Left lung (tissue), 10 donors: ENCODE data around the gene PRR9. TPM values are rescaled to one million over a fixed set of nuclear protein-coding genes. Genes with fewer than 3 reads are reported as not detected.

ENCODE experiments used
- ATAC-seq: fragments of 200-7000 bp; cut with Tn5 transposase; one replicate; pipeline ENCODE4 v1.9.1; 2020; ENCODE audit warnings: moderate library complexity
- DNase-seq, 4 donors: peaks; one replicate each; pipeline ENCODE4 v3.0.0-alpha.2; 2013 to 2020
- H3K27ac ChIP-seq, 2 donors: fragments of 200-600 bp; sonication (generic) in 1 of 2; one replicate each; pipeline versions ENCODE4 v1.5.0 to v1.8.0; 2020 to 2021
- H3K27me3 ChIP-seq, 2 donors: fragments of 200-600 bp; sonication (generic) in 1 of 2; one replicate each; pipeline versions ENCODE4 v1.5.0 to v1.8.0; 2020 to 2021
- H3K36me3 ChIP-seq, 2 donors: fragments of 200-600 bp; sonication (generic) in 1 of 2; one replicate each; pipeline versions ENCODE4 v1.5.0 to v1.8.0; 2020 to 2021
- H3K4me1 ChIP-seq, 2 donors: fragments of 200-600 bp; one replicate each; pipeline ENCODE4 v1.8.0; 2021
- H3K4me3 ChIP-seq, 2 donors: fragments of 200-600 bp; sonication (generic) in 1 of 2; one replicate each; pipeline versions ENCODE4 v1.5.0 to v1.8.0; 2020 to 2021; ENCODE audit warnings: mild to moderate bottlenecking in 1 of 2
- H3K9me3 ChIP-seq, 2 donors: fragments of 200-600 bp; sonication (generic) in 1 of 2; one replicate each; pipeline versions ENCODE4 v1.5.0 to v1.8.0; 2020 to 2021
- intact Hi-C, 2 donors: fragments of 100-400 bp; cut with DNase I; formaldehyde crosslinking; loops; one replicate each; pipeline versions ENCODE4 v1.11.2 to v1.14.2; 2022
- polyA plus RNA-seq, 6 donors: library from polyadenylated mRNA; unstranded; fragments of 120-200 nt; gene quantifications; one replicate each; pipeline ENCODE4 v1.2.1, GENCODE V29; 2013; ENCODE audit not compliant: insufficient read length in 6 of 6
- total RNA-seq, 2 donors: library from RNA; stranded (reverse); fragmentation: NEBNext Ultra II Directional; extraction: Animal tissue kit (Norgen Biotek cat#: 25700); gene quantifications; one replicate each; pipeline ENCODE4 v1.2.1, GENCODE V29; 2021
- TF ChIP-seq, protein P1 (sequence below), 2 donors: fragments of 200-600 bp; sonication (generic) in 1 of 2; IDR thresholded peaks; one replicate each; pipeline versions ENCODE4 v1.5.0 to v1.8.0; 2021; ENCODE audit warnings: antibody characterized with exemption in 2 of 2
- donor health status: DM: no; HTN: yes; CAD: no.
- donor health status: DM: no; HTN: no; CAD: no.

PRR9 gene
- total and polyA plus RNA-seq, 8 donors, result not detected

- H3K4me3 ChIP-seq, result no peak overlapping the region
- ATAC-seq, result no peak
- intact Hi-C loops, result no loop called here
- H3K36me3 ChIP-seq, result no peaks in the 10 kb centered on the region
- no peaks in the 10 kb centered on the region for H3K9me3 ChIP-seq
- TF ChIP-seq, protein P1, sequence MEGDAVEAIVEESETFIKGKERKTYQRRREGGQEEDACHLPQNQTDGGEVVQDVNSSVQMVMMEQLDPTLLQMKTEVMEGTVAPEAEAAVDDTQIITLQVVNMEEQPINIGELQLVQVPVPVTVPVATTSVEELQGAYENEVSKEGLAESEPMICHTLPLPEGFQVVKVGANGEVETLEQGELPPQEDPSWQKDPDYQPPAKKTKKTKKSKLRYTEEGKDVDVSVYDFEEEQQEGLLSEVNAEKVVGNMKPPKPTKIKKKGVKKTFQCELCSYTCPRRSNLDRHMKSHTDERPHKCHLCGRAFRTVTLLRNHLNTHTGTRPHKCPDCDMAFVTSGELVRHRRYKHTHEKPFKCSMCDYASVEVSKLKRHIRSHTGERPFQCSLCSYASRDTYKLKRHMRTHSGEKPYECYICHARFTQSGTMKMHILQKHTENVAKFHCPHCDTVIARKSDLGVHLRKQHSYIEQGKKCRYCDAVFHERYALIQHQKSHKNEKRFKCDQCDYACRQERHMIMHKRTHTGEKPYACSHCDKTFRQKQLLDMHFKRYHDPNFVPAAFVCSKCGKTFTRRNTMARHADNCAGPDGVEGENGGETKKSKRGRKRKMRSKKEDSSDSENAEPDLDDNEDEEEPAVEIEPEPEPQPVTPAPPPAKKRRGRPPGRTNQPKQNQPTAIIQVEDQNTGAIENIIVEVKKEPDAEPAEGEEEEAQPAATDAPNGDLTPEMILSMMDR (IDR thresholded peaks at IDR 0.05), result no peak
- no peak overlapping the region for H3K27ac ChIP-seq
- H3K4me1 ChIP-seq, result no peaks in the 10 kb centered on the region
- H3K27me3 ChIP-seq, result peaks cover 0 to 26% of the 10 kb centered on the region in 2 donors
- no peak for DNase-seq
These were observed 29.4 kb downstream of the PRR9 start for GRCh38 chr1:153246825-153247224.

DNA sequence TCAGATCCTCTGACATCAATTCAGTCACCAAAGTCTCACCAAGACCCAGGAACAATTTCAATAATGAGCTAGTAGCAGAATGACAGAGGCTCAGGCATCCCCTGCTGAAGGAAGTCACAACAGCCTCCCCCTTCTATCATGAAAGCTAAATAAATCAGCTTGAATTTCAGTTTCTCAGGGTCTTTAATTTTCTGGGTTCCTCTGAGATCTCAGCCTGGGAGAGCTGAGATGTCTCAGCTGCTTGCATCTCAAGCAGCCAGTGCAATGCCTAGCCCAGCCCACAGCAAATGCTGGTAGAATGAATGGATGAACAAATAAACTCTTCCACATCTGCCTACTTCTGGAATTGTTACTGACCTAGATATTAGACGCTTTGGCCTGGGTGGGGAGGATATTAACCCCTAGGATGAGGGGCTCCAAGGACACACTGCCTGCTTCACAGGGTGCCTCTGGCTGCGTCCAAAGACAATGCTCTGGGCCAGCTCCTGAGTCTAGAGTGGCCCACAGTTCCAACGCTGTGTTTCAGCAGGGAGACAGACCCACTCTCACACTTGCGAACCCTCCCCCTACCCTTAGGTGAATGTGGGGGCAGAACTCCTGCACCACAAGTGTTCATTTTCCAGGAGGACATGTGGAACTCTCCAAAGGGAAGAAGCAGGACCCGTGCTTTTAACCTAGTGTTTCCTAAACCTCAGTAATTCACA, 30.9 kb downstream of the PRR9 start:
- TF ChIP-seq, protein P1 (IDR thresholded peaks at IDR 0.05), result no peak
- no peak overlapping the region for H3K4me3 ChIP-seq
- no peak overlapping the region for H3K27ac ChIP-seq
- H3K4me1 ChIP-seq, result no peaks in the 10 kb centered on the region
- DNase-seq (no peak), ATAC-seq (no peak)
- peaks cover 0 to 26% of the 10 kb centered on the region in 2 donors for H3K27me3 ChIP-seq
- H3K9me3 ChIP-seq, result no peaks in the 10 kb centered on the region
- intact Hi-C loops, result no loop called here
- H3K36me3 ChIP-seq, result no peaks in the 10 kb centered on the region

DNA sequence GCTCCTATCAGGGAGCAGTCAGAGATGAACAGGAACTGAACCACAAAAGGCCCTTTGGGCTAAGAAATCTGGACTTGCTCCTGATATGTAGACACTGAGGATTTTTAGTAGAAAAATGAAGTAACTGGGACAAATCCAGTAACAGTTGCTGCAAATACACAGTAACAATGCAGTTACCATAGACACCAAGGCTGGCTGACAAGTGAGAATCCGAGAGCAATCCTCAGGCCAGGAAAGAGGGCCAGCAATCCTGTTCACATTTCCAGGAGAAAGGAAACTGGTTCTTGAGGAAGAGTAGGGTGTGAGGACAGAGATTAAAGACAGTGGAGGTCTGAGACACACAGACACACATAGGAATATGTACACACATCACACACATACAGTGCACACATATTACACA, 32.8 kb downstream of the PRR9 start:
- H3K27me3 ChIP-seq, result peaks cover 0 to 31% of the 10 kb centered on the region in 2 donors

GRCh38 chr1:153251087-153251486, 33.7 kb downstream of the PRR9 start:
- Histone ChIP-seq H3K9me3 (no peaks in the 10 kb centered on the region), H3K27ac (no peak overlapping the region), H3K36me3 (no peaks in the 10 kb centered on the region), H3K4me1 (no peaks in the 10 kb centered on the region), H3K27me3 (peaks cover 0 to 31% of the 10 kb centered on the region in 2 donors), H3K4me3 (no peak overlapping the region)
- DNase-seq (no peak), ATAC-seq (no peak)
- intact Hi-C loops, result no loop called here
- TF ChIP-seq, protein P1 (IDR thresholded peaks at IDR 0.05), result no peak

More for the DNA sequence above, 32.8 kb downstream of the PRR9 start:
- H3K4me3 ChIP-seq, result no peak overlapping the region
- TF ChIP-seq, protein P1 (IDR thresholded peaks at IDR 0.05), result no peak
- no peaks in the 10 kb centered on the region for H3K36me3 ChIP-seq
- no peaks in the 10 kb centered on the region for H3K9me3 ChIP-seq
- H3K4me1 ChIP-seq, result no peaks in the 10 kb centered on the region
- no peak for ATAC-seq
- no peak overlapping the region for H3K27ac ChIP-seq
- no peak for DNase-seq
- intact Hi-C loops, result no loop called here

- ATAC-seq (no peak), DNase-seq (no peak)
- TF ChIP-seq, protein P1 (IDR thresholded peaks at IDR 0.05), result no peak
- Histone ChIP-seq H3K27ac (no peak overlapping the region), H3K27me3 (peaks cover 0 to 28% of the 10 kb centered on the region in 2 donors), H3K4me1 (no peaks in the 10 kb centered on the region), H3K36me3 (no peaks in the 10 kb centered on the region), H3K4me3 (no peak overlapping the region), H3K9me3 (no peaks in the 10 kb centered on the region)
- intact Hi-C loops, result no loop called here
These were observed 34.2 kb downstream of the PRR9 start for GRCh38 chr1:153251562-153251961.
